CD4-positive, alpha-beta T cell treated with Interleukin-15 for 1 hour (primary cell): ENCODE data around the gene NEK4.

Source experiments
- DNase-seq: peaks from one replicate; pipeline ENCODE4 v3.0.0-alpha.2; 2020

NEK4 gene

DNA sequence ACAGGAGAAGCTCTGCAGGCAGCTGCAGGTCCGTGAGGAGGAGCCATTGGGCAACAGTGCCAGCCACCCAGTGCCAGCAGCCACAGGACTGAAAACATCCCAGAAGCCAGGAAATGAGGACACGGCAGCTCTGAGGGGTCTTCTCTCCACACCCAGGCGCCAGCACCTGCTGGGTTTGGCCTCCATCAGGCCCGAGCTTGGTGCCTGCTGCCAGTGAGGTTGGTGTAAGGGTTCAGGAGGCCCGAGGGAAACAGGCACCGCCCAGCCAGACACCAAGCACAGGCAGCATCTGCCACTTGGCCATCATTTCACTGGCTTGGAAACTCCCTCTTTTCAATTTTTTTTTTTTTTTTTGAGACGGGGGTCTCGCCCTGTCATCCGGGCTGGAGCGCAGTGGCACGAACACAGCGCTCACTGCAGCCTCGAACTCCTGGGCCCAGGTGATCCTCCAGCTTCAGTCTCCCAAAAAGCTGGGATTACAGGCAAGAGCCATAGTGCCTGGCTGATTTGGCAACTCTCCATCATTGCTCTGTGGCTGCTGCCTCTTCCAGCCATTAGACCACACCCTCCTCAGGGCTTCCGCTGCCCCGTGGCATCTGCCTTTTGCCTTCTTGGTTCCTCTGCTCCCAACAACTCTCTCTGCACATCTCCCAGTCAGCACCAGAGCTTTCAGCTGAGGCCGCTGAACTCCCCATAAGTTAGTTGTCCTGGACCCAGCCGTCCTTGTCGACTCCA, 22.4 kb upstream of the NEK4 start:
- DNase-seq = no peak

DNA sequence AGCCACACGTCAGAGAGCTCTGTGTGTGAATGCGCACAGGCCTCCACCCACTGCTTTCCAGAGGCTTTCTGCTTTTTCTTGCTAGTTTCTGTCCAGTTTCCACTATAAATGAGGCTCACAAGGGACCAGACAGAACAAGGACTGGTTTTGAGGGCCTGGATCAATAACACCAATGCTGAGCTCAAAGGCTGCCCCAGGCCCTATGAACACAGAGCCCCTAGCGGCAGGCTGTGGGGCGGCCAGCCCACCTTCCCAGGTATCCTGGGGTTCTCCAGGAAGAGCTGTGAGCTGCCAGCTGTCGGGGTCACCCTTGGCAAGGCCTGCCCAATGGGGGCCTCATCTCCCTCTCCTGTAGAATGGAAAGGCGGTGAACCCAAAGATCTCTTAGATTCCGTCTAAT, 21.7 kb upstream of the NEK4 start:
- no peak for DNase-seq

DNA sequence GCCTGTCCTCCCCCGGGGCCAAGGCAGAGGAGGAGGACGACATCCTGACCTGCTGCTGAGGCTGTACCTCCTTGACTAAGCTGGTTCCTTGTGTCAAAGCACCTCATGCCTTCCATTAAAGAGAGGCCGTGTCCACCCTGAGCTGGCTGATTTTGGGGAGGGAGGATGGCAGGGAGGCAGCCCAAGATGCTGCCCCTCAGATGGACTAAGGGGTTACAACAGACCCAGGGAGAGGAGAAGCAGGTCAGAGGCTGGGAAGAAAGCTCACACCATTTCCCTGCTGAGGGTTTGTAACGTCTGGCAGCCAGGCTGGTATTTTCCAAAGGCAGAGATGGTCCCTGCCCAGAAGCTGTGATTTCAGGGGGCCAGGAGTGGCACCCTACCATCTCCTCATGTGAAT, 21.2 kb upstream of the NEK4 start:
- DNase-seq = no peak

DNA sequence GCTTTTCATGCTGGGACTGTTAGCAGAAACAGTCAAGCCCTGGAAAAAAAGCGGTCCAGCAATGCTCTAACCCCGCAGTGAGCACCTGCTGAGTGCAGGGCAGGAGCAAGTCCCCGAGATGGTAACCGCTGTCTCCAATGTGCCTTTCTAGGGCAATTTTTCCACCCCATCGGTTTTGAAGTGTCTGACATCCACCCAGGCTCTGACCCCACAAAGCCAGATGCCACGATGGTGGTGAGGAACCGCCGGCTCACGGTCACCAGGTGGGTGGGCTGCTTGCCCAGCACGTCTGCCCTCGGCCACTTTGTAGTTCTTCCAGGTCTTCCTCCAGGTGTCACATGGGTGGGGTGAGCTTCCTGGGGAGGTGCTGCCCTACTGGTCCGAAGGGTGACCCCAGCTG, 20.6 kb upstream of the NEK4 start:
- no peak for DNase-seq

DNA sequence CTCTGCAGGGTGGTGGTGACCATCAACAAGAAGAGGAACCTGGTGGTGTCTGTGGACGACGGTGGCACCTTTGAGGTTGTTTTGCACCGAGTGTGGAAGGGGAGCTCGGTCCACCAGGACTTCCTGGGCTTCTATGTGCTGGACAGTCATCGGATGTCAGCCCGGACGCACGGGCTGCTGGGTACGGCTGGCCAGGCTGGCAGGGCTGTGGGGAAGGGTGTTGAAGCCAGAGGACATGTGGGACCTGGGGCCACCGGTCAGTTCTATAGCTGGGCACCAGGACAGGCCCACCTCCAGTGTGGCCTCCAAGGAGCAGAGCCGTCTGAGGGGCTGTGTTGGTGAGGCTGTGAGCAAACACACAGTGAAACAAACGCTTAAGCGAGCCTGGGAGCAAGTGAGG, 20.0 kb upstream of the NEK4 start:
- no peak for DNase-seq

DNA sequence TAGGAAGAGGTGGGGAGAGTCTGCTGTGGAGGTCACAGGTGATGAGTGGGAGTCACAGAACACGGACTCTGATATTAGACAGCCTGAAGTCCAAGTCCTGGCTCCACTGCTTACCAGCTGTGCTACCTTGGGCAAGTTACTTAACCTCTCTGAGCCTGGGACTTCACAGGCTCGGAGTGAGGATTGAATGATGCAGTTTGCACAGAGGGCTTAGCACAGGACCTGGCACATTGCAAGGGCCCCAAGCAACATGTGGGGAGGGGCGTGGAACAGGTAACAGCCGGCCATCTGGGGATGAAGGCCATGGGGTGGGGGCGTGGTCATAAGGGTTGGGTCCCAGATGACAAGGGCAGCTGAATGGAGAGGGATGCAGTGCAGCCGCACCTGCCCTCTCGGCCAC, 19.6 kb upstream of the NEK4 start:
- no peak for DNase-seq

DNA sequence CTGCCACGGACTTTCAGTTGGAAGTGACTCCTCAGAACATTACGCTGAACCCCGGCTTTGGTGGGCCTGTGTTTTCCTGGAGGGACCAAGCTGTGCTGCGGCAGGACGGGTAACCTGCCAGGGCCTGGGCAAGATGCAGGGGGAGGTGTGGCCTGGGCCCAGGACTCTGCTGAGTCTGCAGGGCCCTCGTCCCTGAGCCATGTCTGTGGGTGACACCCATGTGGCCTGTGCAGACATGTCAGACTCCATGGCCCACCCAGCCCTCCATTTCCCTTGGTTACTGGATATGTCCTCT, 19.0 kb upstream of the NEK4 start:
- DNase-seq = no peak

DNA sequence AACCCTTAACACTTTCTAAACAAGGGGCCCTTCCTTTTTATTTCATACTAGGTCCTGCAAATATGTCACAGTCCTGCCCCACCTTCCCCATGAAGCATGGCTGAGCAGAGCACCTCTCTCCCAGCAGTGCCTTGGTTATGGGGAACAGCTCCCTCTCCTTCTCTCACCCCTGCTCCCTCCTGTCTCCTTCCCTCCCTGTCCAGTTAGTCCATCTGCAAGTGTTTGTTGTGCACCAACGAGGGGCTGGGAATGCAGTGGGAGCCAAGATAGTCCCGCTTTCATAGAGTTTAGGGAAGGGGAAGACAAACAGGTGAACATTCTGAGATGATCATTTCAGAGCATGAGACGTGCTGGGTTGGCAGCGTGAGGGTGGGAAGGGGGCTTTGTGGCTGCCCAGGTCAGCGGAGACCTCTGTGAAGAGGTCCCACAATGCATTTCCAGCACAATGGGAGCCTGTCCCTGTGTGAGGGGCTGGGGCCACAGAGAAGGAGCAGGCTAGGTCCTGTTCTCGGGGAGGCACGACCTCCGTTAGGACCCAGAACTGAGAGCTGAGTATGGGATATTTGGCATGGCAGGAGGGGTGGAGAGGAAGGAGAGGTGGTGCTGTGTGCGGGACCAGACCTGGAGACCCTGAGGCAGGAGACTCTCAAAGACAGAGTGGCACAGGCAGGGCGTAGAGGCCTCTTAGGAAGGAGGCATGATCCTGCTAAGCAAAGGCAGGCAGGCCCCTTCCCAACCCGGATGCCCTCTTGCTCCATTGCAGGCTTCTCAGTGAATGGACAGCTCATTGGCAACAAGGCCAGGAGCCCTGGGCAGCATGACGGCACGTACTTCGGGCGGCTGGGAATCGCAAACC, 18.4 kb upstream of the NEK4 start:
- DNase-seq = no peak

DNA sequence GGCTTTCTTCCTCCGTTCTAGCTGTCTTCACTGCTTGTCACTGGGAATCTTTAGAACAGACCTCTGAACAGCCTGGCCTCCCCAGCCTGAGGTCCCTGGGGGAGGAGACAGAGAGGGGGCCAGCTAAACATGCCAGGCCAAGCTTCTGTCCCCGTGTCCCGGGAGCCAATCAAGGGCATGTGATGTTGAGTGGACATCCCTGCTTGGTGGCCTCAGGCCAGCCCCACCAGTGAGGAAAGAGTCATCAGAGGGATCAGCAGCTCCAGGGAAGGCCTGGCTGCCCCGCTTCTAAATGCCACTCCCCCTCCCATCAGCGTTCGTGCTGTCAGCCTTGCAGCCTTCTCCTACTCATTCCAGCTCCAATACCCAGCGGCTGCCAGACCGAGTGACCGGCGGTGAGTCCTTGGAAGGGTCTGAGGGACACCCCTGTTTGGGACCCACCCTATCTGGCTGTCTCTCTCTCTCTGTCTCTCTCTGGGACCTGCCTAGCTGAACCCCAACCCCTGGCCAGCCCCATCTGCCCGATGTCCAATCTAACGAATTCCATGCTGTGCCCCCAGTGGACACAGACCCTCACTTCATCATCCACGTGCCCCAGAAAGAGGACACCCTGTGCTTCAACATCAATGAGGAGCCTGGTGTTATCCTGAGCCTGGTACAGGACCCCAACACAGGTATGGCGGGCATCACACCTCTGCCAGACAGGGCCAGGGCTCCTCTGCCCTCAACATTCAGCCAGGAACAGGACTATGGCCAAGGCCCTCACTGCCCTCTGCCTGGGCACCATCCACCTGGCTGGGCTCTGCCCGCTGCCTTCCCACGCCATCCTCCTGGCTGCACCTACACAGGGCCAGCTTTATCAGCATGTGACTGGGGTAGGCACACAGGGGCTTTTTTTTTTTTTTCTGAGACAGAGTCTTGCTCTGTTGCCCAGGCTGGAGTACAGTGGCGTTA, 17.2 kb upstream of the NEK4 start:
- DNase-seq = no peak

DNA sequence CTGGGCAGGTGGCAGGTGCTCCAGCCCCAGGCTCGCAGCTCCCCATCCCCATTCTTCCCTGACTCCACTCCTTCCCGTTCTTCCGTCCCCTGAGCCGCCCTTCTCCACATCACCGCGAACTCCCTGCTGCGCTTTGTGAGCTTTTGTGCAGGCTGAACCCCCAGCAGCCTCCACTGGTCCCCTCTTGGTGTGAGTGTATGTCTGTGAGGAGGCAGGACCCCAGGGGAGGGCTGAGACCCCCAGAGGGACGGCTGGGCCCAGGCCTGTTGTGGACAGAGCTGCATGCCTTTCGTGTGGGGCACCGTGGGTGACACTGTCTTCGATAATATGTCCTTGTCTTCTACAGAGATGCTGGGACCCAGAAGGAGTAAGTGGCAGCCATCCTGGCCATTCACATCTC, 16.5 kb upstream of the NEK4 start:
- DNase-seq = no peak

DNA sequence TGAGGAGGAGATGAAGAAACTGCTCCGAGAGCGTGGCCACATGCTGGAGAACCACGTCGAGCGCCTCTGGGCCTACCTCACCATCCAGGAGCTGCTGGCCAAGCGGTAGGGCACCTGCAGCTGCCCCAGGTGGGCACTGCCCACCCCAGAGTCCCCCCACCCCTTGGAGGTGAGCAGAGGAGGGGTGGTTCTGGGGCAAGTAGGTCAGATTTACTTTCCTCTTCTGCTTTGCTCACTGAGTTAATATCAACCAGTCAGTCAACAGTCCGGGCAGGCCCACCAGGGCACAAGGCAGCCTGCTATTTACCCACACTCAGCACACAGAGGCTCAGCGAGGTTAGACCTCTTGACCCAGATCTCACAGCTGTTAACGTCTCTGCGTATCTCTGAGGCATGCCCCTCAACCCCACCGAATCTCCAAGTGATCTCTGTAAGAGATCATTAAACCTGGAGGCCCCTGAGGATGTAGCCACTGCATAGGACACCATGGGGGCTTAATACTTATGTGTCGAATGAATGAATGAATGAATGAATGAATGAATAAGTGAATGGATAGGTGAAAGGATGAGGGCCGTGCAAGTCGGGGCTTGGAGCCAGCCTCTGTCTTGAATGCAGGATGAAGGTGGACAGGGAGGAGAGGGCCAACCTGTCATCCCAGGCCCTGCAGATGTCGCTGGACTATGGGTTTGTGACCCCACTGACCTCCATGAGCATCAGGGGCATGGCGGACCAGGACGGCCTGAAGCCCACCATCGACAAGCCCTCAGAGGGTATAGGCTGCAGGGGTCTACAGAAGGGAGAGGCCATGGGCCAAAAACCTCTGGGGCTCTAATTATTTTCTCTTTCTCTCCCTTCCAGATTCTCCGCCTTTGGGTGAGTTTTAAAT, 15.8 kb upstream of the NEK4 start:
- DNase-seq = no peak

DNA sequence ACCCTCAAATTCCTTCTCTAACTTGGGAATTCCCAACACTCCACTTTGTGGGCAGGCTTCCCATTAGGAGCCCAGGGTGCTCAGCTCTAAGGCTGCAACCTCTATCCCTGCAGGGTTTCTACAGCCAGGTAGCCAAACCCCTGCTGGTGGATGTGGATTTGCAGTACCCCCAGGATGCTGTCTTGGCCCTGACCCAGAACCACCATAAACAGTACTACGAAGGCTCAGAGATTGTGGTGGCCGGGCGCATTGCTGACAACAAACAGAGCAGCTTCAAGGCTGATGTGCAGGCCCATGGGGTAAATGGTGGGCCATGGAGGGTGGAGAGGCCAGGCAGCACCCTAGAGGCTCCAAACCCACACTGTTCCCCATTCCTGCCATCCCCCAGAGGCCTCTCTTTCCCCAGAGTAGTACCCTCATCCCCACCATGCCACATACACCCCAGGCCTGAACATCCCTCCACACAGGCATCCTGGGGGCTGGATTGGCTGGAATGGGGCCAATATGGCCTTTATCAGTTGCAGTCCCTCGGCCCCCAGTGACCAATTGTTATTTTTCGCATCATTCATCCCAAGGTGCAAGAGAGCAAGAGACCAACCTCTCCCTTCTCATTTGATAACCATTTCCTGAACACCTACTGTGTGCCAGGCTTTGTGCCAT, 14.3 kb upstream of the NEK4 start:
- no peak for DNase-seq

DNA sequence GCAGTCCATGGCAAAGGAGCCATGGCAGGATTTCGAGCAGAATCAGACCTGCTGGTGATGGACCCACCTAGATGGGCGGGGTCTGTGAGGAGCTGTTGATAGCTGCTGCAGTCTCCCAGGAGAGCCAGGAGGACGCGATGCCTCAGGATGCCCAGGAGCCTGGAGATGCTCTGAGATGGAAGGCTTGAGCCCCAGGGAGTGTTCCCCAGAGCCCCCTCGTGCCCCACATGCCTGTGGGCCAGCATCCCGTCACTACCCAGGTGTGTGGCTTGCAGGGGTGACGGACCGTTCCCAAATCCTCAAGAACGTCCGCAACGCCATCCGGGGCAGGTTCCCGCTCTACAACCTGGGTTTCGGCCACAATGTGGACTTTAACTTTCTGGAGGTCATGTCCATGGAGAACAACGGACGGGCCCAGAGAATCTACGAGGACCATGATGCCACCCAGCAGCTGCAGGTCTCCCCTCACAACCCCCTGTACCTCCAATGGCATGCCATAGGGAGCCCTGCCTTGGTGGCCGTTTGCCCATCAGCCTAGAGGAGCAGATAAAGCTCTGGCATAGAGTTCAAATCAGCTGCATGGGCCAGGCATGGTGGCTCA, 13.4 kb upstream of the NEK4 start:
- no peak for DNase-seq

DNA sequence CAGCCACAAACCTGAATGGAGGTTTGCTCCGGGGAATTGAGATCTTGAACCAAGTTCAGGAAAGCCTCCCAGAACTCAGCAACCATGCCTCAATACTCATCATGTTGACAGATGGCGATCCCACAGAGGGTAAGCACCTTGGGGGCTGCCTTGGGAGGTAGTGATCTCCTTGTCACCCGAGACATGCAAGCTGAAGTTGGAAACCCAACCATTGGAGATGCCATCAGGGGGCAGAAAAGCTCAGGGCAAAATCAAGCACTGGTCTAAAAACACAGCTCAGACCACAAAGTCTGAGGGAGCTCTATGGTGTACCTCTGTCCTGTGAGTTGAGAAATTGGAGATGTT, 12.4 kb upstream of the NEK4 start:
- no peak for DNase-seq

DNA sequence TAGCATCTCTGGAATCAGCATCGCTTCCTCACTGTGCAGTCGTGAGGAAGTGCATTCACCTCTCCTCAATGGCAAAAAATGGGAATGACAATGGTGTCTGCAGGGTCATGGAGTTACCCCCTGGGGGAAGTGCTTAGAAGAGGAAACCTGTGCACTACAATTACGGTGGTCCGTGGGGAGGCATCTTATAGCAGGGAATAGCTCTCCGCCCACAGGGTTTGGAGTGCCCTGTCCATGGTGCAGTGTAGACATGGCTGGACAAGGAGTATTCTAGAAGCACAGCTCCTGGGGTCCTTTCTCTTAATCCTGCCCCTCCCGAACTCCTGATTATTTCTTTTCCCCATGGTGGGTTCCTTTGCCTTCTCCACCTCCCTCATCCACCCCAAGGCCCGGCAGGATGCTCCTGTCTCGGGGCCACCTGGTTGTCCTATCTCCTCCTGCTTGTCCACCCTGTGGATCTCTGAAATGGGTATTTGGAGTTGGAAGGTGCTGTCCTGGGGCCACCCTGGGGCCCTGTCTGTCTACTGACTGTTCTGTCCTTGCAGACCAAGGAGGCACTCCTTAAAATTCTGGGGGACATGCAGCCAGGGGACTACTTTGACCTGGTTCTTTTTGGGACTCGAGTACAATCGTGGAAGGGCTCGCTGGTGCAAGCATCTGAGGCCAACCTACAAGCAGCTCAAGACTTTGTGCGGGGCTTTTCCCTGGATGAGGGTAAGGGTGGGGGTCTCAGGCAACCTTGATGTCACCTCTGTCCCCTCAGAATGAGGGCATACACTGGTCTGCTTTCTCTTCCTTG, 11.9 kb upstream of the NEK4 start:
- no peak for DNase-seq

DNA sequence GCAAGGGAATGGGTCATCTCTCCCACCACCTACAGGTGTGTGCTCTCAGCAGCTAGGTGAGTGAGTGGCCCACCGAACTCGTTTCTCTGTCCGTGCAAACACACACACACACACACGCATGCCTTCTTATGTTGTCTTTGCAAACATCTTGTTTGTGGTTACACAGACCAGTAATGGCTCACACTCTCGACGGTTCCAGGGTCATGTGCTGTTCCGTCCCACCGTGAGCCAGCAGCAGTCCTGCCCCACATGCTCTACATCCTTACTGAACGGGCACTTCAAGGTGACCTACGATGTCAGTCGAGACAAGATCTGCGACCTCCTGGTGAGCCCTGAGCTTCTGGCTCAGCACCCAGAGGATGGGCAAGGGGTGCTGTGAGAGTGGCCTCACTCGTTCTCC, 11.0 kb upstream of the NEK4 start:
- no peak for DNase-seq

DNA sequence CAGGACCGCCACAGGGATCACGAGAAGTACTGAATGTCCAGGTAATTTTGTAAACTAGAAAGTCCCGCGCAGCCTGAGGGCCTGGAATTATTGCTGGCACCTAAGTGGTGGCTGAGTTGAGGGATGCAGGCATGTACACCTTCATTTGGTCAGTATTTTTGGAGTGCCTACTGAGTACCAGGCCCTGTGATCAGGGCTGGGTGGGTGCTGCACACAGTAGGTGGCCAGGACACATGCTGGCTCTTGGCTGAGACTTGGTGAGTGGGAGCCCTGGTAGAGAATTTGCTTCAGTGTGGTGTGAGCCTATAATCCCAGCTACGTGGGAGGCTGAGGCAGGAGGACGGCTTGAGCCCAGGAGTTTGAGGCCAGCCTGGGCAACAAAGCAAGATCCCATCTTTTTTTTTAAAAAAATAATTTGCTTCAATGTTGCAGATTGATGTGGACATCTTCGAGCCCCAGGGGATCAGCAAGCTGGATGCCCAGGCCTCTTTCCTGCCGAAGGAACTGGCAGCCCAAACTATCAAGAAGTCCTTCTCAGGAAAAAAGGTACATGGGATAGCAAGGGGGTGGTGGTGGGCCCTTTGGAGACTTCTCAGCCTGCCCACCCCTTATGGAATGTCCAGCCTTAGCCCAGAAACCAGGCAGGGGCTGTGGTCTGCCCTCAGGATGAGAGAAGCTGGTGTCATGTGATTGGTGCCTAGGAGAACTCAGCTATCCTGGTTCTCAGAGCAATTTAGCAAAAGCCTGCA, 9.3 kb upstream of the NEK4 start:
- no peak for DNase-seq

DNA sequence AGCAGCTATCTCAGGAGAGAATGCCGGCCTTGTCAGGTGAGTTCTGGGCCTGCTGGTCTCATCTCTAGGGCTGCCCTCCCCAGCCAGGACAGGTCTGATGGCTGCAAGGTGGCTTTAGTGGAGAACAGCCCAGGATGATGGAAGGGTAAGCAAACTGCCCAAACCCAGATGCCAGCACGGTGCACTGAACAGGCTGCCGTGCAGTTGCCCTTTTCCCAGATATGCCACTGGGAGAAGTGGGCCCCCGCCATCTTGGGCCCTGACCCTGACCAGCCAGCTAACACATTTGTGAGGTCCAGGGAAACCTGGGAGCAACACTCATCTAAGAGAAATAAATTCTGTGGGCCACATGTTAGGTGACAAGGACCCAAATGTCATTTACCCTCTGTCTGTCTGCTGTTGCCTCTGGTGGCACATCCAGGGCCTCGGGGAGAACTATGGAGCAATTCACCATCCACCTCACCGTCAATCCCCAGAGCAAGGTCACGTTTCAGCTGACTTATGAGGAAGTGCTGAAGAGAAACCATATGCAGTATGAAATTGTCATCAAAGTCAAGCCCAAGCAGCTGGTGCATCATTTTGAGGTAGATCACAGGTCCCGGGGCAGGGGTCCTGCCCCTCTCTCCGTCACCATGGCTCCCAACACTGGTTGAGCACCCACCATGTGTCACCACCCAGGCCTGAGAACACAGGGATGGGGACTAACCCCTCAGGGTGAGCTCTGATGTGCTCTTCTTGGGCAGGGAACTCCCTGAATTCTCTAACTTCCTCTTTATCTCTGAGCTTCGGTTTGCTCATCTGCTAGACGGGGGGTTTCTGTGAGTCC, 8.5 kb upstream of the NEK4 start:
- DNase-seq = peak; percentile 71
